Heart left ventricle (tissue), 16 donors: Measurements from ENCODE around the gene ITGB8. TPM values are rescaled to one million over a fixed set of nuclear protein-coding genes. Genes with fewer than 3 reads are reported as not detected.

Experiments
- ATAC-seq, 4 donors: fragments of 200-7000 bp; cut with Tn5 transposase; one replicate each; pipeline ENCODE4 v1.9.1; 2020 to 2022; ENCODE audit warnings: moderate library complexity in 4 of 4, mild to moderate bottlenecking in 3 of 4, moderate number of reproducible peaks in 1 of 4
- DNase-seq, 5 donors: peaks; one replicate each; pipeline ENCODE4 v3.0.0-alpha.2; 2020
- H3K27ac ChIP-seq, 12 donors: fragments of 200-600 bp; sonication (generic) in 4 of 12; one replicate each; pipeline versions ENCODE4 v1.5.0 to v1.8.0; 2016 to 2022; ENCODE audit warnings: mild to moderate bottlenecking in 2 of 12
- H3K27me3 ChIP-seq, 9 donors: fragments of 200-600 bp; sonication (generic) in 2 of 9; one replicate each; pipeline versions ENCODE4 v1.5.1 to v1.8.0; 2016 to 2022; ENCODE audit warnings: mild to moderate bottlenecking in 3 of 9
- H3K36me3 ChIP-seq, 9 donors: fragments of 200-600 bp; sonication (generic) in 2 of 9; one replicate each; pipeline versions ENCODE4 v1.5.0 to v1.8.0; 2018 to 2022; ENCODE audit warnings: mild to moderate bottlenecking in 2 of 9
- H3K4me1 ChIP-seq, 12 donors: fragments of 200-600 bp; sonication (generic) in 4 of 12; one replicate each; pipeline versions ENCODE4 v1.5.0 to v1.8.0; 2016 to 2022; ENCODE audit warnings: mild to moderate bottlenecking in 3 of 12
- H3K4me3 ChIP-seq, 12 donors: fragments of 200-600 bp; sonication (generic) in 4 of 12; one replicate each; pipeline versions ENCODE4 v1.5.0 to v1.8.0; 2017 to 2022; ENCODE audit warnings: mild to moderate bottlenecking in 9 of 12, moderate library complexity in 4 of 12
- H3K9me3 ChIP-seq, 12 donors: fragments of 200-600 bp; sonication (generic) in 4 of 12; one replicate each; pipeline versions ENCODE4 v1.5.0 to v1.8.0; 2016 to 2022; ENCODE audit warnings: mild to moderate bottlenecking in 1 of 12
- POLR2A ChIP-seq, 2 donors: fragments of 450-650 bp; IDR thresholded peaks; one replicate each; pipeline ENCODE4 v1.6.1; 2017; ENCODE audit warnings: antibody characterized with exemption in 2 of 2, mild to moderate bottlenecking in 2 of 2, moderate library complexity in 2 of 2
- WGBS, 4 donors: extraction: QIAGEN DNeasy Blood & Tissue Kit in 2 of 4; methylation state at CpG; one replicate each; pipeline versions ENCODE4 v1.1.5 to v1.1.7; 2013 to 2018; 5-methylcytosine and 5-hydroxymethylcytosine counted together
- intact Hi-C, 10 donors: fragments of 100-400 bp; cut with DNase I; formaldehyde crosslinking; loops; one replicate each; pipeline versions ENCODE4 v1.11.1 to v1.14.2; 2022
- polyA plus RNA-seq, 2 donors: library from polyadenylated mRNA; stranded (reverse); fragments of 200-250 nt; gene quantifications; one replicate each; pipeline ENCODE4 v1.2.3, GENCODE V29; 2013
- total RNA-seq, 9 donors: library from RNA; depleted of rRNA in 2 of 9; stranded (reverse); fragments of >200 nt in 2 of 9; fragmentation: NEBNext Ultra II Directional in 3 of 9; extraction: Animal tissue kit (Norgen Biotek cat#: 25700) in 3 of 9; gene quantifications; one replicate each; pipeline versions ENCODE4 v1.1.0 to v1.2.4, GENCODE V29; 2016 to 2023
- TF ChIP-seq, protein P1 (sequence below), 12 donors: fragments of 200-600 bp; sonication (generic) in 4 of 12; IDR thresholded peaks; one replicate each; pipeline versions ENCODE4 v1.5.0 to v1.8.0; 2018 to 2022; ENCODE audit warnings: antibody characterized with exemption in 12 of 12, mild to moderate bottlenecking in 5 of 12
- donor health status: ischemic (EF 13 %, LVEDD 7.1; RV severe dilation, severe dysfunction).
- donor health status: healthy with polysubstance abuse.
- donor health status: DM: no; HTN: yes; CAD: no.
- donor health status: DM: no; HTN: no; CAD: no.
- donor health status: ischemic (EF 25% LVEDD 6.9; RV normal size, moderate dysfunction).
- donor health status: ischemic (EF 25% LVEDD 5.7; RV mildly dilated, moderate dysfunction).
- donor health status: healthy.
- donor health status: DM: yes; HTN: yes; CAD: no.
- donor health status: ischemic (EF 35%, LVEDD 5.7; RV mildly dilated, moderate dysfunction).
- donor health status: nonischemic (EF 11% LVEDD 7.7; RV severe dilation, severe dysfunction).
- donor health status: DM: yes; HTN: yes; CAD: no.
- donor health status: PGD.
- donor health status: ischemic (EF 29% LVEDD 5.4; RV normal size, mild dysfunction).
- donor health status: nonischemic (EF 23%, LVEDD 6.1; RV moderate dilation, normal function).

Gene ITGB8
- total and polyA plus RNA-seq, 11 donors = 0.61 to 16.0 (median 2.1) TPM

DNA sequence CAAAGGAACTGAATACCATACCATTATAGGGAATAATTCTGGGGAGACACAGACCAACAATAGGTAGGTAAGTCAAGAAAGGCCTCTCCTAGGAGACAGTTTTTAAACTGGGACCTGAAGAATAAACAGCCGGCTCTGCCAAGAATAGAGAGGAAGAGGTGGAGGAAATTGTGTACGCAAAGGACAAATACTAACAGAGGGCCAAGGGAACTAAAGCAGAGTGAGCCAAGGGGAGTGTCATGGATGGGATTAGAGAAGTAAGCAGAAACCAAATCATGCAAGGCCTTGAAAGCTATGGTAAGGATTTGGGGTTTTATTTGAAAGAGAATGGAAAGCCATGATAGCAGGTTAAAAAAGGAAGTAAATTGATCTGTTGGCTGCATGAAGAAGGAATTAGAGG lies 18.1 kb upstream of the ITGB8 start:
- WGBS, 4 donors = 53 to 65% (median 55%) methylated on average over 2 of the region's 2 CpGs
- H3K4me3 ChIP-seq = no peak overlapping the region
- H3K4me1 ChIP-seq = peaks cover 0 to 4% (median 0%) of the 10 kb centered on the region in 12 donors
- DNase-seq = no peak
- no peaks in the 10 kb centered on the region for H3K36me3 ChIP-seq
- no peaks in the 10 kb centered on the region for H3K27me3 ChIP-seq
- H3K27ac ChIP-seq = no peak overlapping the region
- no peak for TF ChIP-seq POLR2A (IDR thresholded peaks at IDR 0.05)
- TF ChIP-seq, protein P1, sequence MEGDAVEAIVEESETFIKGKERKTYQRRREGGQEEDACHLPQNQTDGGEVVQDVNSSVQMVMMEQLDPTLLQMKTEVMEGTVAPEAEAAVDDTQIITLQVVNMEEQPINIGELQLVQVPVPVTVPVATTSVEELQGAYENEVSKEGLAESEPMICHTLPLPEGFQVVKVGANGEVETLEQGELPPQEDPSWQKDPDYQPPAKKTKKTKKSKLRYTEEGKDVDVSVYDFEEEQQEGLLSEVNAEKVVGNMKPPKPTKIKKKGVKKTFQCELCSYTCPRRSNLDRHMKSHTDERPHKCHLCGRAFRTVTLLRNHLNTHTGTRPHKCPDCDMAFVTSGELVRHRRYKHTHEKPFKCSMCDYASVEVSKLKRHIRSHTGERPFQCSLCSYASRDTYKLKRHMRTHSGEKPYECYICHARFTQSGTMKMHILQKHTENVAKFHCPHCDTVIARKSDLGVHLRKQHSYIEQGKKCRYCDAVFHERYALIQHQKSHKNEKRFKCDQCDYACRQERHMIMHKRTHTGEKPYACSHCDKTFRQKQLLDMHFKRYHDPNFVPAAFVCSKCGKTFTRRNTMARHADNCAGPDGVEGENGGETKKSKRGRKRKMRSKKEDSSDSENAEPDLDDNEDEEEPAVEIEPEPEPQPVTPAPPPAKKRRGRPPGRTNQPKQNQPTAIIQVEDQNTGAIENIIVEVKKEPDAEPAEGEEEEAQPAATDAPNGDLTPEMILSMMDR (IDR thresholded peaks at IDR 0.05) = no peak
- ATAC-seq = no peak
- no peaks in the 10 kb centered on the region for H3K9me3 ChIP-seq
- intact Hi-C loops = loop anchor here in 5 of 10 donors (5.0 to 10.0 kb wide), 3 partner anchors 148 to 282 kb away; no protein-coding TSS in a partner anchor

DNA sequence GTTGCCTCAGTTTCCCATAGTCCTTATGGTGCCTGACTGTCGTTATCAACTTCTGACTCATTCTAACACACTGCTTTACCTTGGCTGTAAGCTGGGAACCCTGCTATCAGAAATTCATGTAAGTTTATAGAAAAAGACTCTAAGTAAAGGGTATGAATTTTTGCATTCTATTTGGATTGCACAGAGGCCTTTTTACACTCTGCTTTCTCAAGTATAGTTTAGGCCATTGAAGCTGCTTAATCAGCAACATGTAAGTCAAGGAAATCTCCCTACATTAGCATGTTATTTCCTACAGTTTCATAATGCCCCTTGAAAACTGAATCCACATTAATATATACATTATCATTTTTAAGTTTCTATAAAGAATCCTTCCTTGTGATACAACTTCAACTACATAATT lies 17.1 kb upstream of the ITGB8 start:
- Histone ChIP-seq H3K9me3 (no peaks in the 10 kb centered on the region), H3K27ac (no peak overlapping the region), H3K36me3 (no peaks in the 10 kb centered on the region), H3K27me3 (no peaks in the 10 kb centered on the region), H3K4me1 (peaks cover 0 to 4% (median 0%) of the 10 kb centered on the region in 12 donors), H3K4me3 (no peak overlapping the region)
- 92 to 100% (median 93%) methylated on average over 1 of the region's 1 CpG for WGBS, 4 donors
- DNase-seq (no peak), ATAC-seq (no peak)
- no peak for TF ChIP-seq POLR2A (IDR thresholded peaks at IDR 0.05)
- TF ChIP-seq, protein P1 (IDR thresholded peaks at IDR 0.05) = no peak
- intact Hi-C loops = loop anchor here in 5 of 10 donors (5.0 to 10.0 kb wide), 3 partner anchors 149 to 281 kb away; no protein-coding TSS in a partner anchor

DNA sequence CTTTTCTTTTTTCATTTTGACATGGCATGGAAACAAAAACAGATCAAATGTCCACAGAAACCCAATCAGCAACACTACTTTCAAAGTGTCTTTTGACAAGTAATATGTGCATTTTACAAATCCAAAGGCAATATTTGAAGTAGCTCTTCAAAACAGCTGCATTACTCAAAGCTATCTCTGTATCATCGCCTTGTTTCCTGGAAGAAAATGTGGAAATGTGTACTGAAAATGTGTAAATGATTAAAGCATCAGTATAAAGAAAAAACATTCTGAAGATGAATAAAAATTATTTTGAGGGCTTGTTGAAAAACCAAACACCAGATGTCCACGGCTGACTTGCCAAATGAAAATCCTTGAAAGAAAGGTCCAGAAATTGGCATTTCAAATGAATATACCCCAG lies 16.5 kb upstream of the ITGB8 start:
- no peak for ATAC-seq

DNA sequence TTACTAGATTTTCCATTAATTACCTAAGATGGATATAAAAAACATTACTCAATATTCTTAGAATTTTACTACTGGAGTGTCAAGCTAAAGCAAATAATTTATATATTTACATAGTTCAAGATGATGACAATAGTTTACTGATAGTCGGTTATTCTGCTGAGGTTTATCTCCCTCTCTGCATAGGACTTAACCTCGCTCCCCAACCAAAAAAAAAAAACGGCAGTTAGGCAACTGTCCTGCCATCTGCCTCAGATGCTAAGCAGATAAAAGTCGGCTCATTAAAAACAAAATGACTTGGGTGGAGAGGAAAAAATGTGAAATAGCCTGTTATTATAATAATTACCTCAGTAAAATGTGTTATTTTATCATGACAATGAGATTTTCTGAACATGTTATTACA lies 14.0 kb upstream of the ITGB8 start:
- H3K36me3 ChIP-seq = no peaks in the 10 kb centered on the region
- 70 to 78% (median 74%) methylated on average over 4 of the region's 4 CpGs for WGBS, 4 donors
- no peaks in the 10 kb centered on the region for H3K27me3 ChIP-seq
- TF ChIP-seq, protein P1 (IDR thresholded peaks at IDR 0.05) = no peak
- no peak for TF ChIP-seq POLR2A (IDR thresholded peaks at IDR 0.05)
- no peaks in the 10 kb centered on the region for H3K9me3 ChIP-seq
- no peaks in the 10 kb centered on the region for H3K4me1 ChIP-seq
- no peak overlapping the region for H3K4me3 ChIP-seq
- intact Hi-C loops = loop anchor here in 2 of 10 donors (10.0 kb wide), 2 partner anchors 152 to 278 kb away; no protein-coding TSS in a partner anchor
- ATAC-seq = no peak
- H3K27ac ChIP-seq = no peak overlapping the region
- DNase-seq = no peak

More for the DNA sequence above, 16.5 kb upstream of the ITGB8 start:
- H3K9me3 ChIP-seq = no peaks in the 10 kb centered on the region
- TF ChIP-seq, protein P1 (IDR thresholded peaks at IDR 0.05) = no peak
- H3K4me3 ChIP-seq = no peak overlapping the region
- DNase-seq = no peak
- no peaks in the 10 kb centered on the region for H3K27me3 ChIP-seq
- WGBS, 4 donors = 66 to 81% (median 76%) methylated on average over 2 of the region's 2 CpGs
- no peaks in the 10 kb centered on the region for H3K36me3 ChIP-seq
- peaks cover 0 to 4% (median 0%) of the 10 kb centered on the region in 12 donors for H3K4me1 ChIP-seq
- H3K27ac ChIP-seq = no peak overlapping the region
- intact Hi-C loops = loop anchor here in 5 of 10 donors (5.0 to 10.0 kb wide), 3 partner anchors 149 to 281 kb away; no protein-coding TSS in a partner anchor
